Measurements from ENCODE around the gene TXLNA.

The TXLNA gene

GRCh38 chr1:32186077-32186476 is 6.6 kb downstream of the TXLNA start:
- no peak for DNase-seq

- no peak for DNase-seq
Measured at GRCh38 chr1:32186491-32186890, 7.0 kb downstream of the TXLNA start.

GRCh38 chr1:32187850-32188249 is 8.4 kb downstream of the TXLNA start:
- no peak for DNase-seq

GRCh38 chr1:32192220-32192948 is 12.9 kb downstream of the TXLNA start:
- no peak for DNase-seq

- no peak for DNase-seq
Measured at GRCh38 chr1:32194984-32195383, 15.5 kb downstream of the TXLNA start.

- DNase-seq = no peak
Measured at GRCh38 chr1:32195531-32195930, 16.1 kb downstream of the TXLNA start.

- DNase-seq = no peak
Measured at GRCh38 chr1:32195972-32196823, 16.7 kb downstream of the TXLNA start.

- no peak for DNase-seq
Measured at GRCh38 chr1:32197074-32197473, 17.6 kb downstream of the TXLNA start.

GRCh38 chr1:32197837-32198236 is 18.4 kb downstream of the TXLNA start:
- DNase-seq = peak; percentile 47

GRCh38 chr1:32198237-32199042 is 19.0 kb downstream of the TXLNA start:
- DNase-seq = peak; percentile 21

GRCh38 chr1:32199043-32199716 is 19.7 kb downstream of the TXLNA start:
- DNase-seq = peak; percentile 21

- DNase-seq = peak; percentile 45
Measured at GRCh38 chr1:32199717-32200072, 20.2 kb downstream of the TXLNA start.

- peak; percentile 95 for DNase-seq
Measured at GRCh38 chr1:32200226-32201010, 20.9 kb downstream of the TXLNA start, which contains the start of gene CCDC28B. CCDC28B (plus strand) TSS chr1:32200595; CDS start chr1:32201936, 1,341 bp downstream.

GRCh38 chr1:32201011-32201855 is 21.8 kb downstream of the TXLNA start:
- DNase-seq = no peak

- DNase-seq = no peak
Measured at GRCh38 chr1:32204943-32205361, 25.5 kb downstream of the TXLNA start.

GRCh38 chr1:32205401-32206370 is 26.2 kb downstream of the TXLNA start, which contains the start of gene IQCC:
IQCC (plus strand) TSS chr1:32205671; CDS start chr1:32205682, 11 bp downstream.
- DNase-seq = peak; percentile 94

GRCh38 chr1:32208469-32208868 is 29.0 kb downstream of the TXLNA start:
- DNase-seq = no peak

- no peak for DNase-seq
Measured at GRCh38 chr1:32208891-32209328, 29.4 kb downstream of the TXLNA start, which contains the start of gene DCDC2B. DCDC2B (plus strand) TSS chr1:32209089; CDS start chr1:32209094, 5 bp downstream.
